HG02970 (cell line): ENCODE measurements around the gene NGF.
"Not testable (repeated sequence)": the region's sequence is repeated elsewhere in the genome, so short reads cannot be mapped to it uniquely, and the experiment has no call there.

Source experiments
- ATAC-seq: cut with Tn5 transposase; IDR thresholded peaks from one replicate; pipeline ENCODE4 v1.9.1; 2021; ENCODE audit warnings: mild to moderate bottlenecking, moderate library complexity, moderate number of reproducible peaks; ENCODE audit not compliant: unreplicated experiment, low FRiP score

NGF gene

GRCh38 chr1:115311474-115311989 lies 26.5 kb downstream of the NGF start:
- ATAC-seq: no peak

GRCh38 chr1:115310581-115311473 lies 27.2 kb downstream of the NGF start:
- no peak for ATAC-seq

DNA sequence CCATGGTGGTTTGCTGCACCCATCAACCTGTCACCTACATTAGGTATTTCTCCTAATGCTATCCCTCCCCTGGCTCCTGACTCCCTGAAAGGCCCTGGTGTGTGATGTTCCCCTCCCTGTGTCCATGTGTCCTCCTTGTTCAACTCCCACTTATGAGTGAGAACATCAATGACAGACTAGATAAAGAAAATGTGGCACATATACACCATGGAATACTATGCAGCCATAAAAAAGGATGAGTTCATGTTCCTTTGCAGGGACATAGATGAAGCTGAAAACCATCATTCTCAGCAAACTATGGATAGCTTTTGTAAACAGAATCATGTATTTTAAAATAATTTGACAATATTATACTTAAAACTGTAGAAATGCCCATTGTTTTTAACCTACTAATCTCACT lies 28.5 kb downstream of the NGF start:
- not testable (repeated sequence) for ATAC-seq

DNA sequence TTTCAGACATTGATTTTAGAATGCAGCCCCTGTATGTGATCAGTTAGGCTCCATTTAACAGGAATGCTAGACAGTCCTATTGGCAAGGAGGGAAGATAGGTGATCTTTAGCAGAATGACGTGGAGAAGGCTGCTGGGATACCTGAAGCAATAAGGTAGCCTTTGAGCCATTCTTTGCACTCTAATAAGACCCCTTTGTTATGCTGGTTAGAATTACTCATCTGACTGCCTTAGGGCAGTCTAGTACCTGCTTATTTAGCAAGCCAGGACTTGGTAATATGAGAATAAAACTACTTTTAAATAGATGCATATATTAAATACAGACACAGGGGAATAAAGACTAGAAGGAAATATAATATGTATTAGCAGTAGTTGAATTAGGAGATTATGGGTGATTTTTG lies 29.1 kb downstream of the NGF start:
- ATAC-seq: no peak

DNA sequence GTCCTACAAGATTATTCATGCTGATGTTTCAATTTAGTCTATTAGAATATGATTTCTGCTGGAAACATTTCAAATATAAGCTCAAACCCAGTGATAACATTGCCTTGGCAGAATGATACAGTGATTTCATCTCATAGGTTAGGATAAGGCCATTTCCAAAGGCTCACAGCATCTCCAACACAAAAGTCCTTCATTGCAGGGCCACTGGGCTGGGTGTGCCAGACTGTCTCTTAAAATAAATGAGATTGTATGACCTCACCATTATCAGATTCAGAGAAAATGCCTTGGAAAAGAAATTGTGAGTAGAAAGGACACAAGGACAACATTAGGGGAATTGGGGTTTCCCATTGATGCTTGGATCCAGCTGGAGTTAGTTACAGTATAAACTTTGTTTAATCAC lies 30.4 kb downstream of the NGF start:
- no peak for ATAC-seq

GRCh38 chr1:115306146-115306545 lies 31.9 kb downstream of the NGF start:
- ATAC-seq: no peak

DNA sequence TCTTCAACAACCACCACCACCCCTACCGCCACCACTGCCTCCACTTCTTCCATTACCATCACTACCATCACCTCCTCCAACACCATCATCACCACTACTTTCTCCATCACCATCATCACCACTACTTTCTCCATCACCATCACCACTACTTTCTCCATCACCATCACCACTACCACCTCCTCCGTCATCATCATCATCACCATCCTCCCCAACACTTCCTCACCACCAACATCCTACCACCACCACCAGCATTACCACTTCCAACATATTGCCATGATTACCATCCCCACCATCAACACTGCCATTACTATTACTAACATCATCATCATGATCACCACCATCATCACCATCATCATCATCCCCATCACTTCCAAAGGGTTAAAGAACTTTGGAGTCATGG lies 34.7 kb downstream of the NGF start:
- no peak for ATAC-seq

DNA sequence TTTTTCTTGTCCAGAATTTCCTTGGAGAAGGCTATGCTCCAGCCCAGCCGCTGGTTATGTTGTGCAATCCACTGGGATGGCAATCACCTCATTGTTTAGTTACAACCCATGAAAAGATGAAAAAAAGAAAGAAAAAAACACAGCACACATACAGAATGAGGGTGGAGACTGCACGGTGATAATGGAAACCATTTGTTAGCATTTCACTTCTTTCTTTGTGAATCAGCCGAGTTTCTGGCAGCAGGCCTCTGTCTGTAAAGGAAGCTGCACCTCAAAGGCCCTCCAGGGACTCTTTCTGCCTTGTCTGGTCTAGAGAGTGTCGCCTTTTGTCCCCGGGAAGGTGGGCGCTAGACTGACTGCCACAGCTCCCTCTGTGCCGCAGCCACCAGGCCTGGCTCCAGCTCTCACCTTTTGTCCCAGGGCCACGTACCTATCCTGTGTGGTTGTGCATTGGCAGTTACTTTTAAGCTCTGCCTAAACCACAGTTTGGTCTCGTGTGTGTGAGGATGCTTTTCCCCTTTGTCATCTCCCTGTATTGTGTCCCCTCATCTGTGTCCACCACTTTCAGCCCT lies 35.6 kb downstream of the NGF start:
- ATAC-seq: no peak

DNA sequence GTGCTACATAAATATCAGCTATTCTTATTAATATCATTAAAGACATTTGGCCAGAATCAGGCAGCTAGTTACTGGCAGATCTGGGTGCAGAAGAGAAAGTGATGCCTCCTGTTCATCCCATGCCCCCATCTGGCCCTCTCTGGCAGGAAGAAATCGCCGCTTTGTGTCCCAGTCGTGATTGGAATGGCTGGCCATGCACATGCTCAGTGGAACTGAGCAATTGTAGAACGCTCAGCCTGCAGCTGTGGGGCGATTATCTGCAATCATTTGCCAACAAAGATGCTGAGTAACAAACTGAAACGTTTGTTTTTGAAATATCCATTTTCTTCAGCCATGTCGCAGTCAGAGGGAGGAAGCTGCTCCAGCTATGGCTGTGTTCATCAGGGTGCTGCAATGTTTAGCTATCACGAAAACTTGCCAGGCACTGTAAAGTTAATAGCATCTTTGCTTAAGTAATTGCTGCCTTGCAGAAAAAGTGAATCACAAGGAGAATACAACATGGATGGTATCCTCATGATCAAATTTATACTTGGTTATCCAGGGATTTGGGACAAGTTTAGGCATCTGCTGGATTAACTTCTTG lies 36.5 kb downstream of the NGF start:
- no peak for ATAC-seq

DNA sequence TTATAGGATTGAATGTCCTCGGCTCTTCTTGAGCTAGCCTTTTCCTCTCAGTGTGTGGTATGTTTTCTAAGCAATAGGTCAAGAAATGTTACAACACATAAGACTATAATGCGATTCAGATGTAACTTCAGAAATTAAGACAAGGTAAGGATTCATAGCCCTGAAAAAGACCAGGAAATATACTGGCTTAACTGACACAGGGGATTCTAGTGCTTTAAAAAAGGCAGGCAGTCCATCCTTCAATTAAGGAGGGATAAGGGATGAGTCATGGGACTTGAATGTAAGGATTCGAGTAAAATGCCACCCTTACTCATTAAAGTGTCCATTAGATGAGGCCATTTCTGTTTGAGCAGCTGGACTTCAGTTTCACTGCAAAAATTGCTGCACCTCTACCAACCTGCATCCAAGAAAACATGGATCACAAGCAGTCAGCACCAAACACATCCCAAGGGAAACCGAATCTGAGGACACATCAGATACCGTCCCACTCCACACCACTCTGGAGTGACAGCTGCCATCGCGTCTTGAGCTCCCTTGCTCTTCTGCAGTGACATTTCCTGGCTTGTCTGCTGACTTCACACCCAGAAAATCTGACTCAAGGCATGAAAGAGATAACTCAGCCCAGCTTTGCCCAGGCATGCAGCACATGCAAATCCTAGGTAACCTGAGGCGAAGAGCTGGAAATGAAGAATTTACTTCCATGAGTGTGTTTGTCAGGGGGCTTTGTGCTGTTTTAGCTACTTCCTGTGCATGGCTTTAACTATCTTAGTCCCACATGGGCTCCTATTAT lies 37.8 kb downstream of the NGF start:
- ATAC-seq: no peak

DNA sequence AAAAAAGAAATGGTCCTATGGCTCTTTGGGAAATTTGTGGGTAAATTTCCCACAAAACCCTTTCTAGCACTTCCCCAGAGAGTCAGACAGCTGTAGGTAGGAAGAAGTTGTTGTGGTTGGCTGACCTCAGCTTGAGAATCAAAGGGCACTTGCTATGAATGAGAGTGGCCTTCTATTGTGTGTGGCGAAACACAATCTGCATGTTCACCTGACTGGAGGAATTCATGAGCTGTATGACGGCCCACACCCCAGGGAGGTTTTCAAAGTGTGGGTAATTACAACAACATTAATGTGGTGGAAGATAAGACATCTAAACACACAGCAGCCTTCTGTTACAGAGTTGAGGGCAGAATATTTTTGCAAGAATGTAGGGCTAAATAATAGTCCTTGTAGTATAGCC lies 38.8 kb downstream of the NGF start:
- ATAC-seq: no peak

DNA sequence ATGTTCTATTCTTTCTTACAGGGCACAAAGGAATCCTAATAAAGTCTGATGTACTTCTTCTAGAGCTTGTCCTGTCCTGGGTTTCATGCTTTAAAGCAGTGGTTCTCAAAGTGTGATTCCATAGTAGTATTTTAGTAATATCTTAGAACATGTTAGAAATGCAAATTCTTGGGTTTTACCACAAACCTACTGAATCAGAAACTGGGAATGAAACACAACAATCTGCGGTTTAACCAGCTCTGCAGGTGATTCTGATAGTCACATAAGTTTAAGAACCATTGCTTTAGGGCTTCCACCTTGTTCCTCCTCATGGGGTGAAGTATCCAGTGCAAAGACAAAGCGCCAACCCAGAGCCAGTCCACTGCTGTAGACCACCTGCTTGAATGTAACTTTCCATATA lies 41.1 kb downstream of the NGF start:
- ATAC-seq: no peak

- ATAC-seq: no peak
Observed at GRCh38 chr1:115295904-115296696, 41.9 kb downstream of the NGF start.

DNA sequence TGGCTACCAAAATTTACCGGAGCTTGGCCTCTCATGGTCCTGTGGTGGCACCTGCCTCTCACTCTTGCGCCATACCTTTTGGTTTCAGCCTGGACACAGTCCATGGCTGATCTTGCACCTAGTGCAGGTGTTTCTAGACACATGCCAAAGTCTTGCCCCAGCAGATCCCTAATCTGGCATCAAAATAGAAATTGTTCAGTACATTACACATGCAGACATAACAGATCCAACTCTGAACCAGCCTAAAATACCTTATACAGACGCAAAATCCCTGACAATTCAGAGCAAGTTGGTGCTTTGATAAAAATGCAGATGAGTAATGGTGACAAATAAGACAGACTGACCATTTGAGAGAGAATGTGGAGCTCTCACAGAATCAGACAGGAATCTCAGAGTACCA lies 44.1 kb downstream of the NGF start:
- no peak for ATAC-seq

DNA sequence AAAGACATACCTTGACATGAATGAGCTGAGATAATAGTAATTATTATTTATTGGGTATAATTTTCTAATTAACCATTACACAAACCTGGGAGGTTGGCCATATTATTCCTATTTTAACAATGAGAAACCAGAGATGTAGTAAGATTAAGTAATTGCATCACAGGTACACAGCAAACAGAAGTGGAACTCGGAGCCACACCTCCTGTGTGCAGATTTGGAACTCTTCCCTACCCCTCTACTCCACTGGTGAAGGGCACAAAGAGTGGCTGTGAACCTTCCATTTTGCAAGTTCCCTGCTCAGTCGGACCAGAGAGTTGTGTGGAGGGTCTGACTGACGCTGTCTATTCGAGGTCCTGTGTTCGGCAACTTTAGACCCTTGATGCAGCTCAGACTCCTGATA lies 45.0 kb downstream of the NGF start:
- no peak for ATAC-seq

GRCh38 chr1:115291741-115292140 lies 46.3 kb downstream of the NGF start:
- ATAC-seq: no peak

- no peak for ATAC-seq
Observed at GRCh38 chr1:115289940-115290339, 48.1 kb downstream of the NGF start.

- no peak for ATAC-seq
Observed at GRCh38 chr1:115288591-115289198, 49.4 kb downstream of the NGF start.

DNA sequence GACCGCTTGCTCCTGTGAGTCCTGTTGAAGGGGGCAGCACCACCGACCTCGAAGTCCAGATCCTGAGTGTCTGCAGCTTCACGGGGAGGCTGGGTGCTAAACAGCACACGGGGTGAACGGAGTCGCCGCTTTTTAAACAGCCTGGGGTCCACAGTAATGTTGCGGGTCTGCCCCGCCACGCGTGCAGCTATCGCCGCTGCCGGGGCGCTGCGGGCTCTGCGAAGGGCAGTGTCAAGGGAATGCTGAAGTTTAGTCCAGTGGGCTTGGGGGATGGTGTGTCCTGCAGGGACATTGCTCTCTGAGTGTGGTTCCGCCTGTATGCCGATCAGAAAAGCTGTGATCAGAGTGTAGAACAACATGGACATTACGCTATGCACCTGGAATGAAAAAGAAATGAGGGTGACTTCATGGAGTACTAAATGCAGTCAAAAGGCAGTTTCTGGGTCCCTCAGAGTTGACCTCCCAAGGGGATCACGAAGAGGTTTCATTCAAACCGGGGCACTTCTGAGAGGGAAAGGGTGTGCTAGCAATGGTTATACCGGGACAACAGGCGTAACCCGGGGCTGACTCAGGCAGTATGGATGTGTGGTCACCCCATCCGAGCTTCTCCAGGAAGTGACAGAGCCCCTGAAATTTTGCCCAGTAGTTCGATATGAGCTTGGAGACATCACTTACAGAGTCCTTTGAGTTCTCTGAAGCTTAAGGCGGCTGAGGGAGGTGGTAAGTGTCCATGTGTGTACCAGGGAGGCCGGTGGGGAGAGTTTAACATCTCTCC lies 51.4 kb downstream of the NGF start:
- no peak for ATAC-seq
